KOPT-K1 (cell line): ENCODE results near the gene POM121.
"Not testable (repeated sequence)": the region's sequence is repeated elsewhere in the genome, so short reads cannot be mapped to it uniquely, and the experiment has no call there.

Source experiments
- H3K27ac ChIP-seq: fragments of 200-600 bp; sonication (generic); 2 replicates; pipeline ENCODE4 v1.5.1; 2016; ENCODE audit warnings: antibody characterized with exemption, mild to moderate bottlenecking, low read depth, low read length; ENCODE audit not compliant: poor library complexity, severe bottlenecking
- H3K36me3 ChIP-seq: fragments of 200-600 bp; sonication (generic); 2 replicates; pipeline ENCODE4 v1.5.1; 2017; ENCODE audit warnings: antibody characterized with exemption, mild to moderate bottlenecking, low read length, moderate library complexity; ENCODE audit not compliant: insufficient read depth
- H3K9me3 ChIP-seq: fragments of 200-600 bp; sonication (generic); 2 replicates; pipeline ENCODE4 v1.5.1; 2017; ENCODE audit warnings: antibody characterized with exemption, low read length, mild to moderate bottlenecking; ENCODE audit not compliant: insufficient read depth, poor library complexity, severe bottlenecking

The POM121 gene

DNA sequence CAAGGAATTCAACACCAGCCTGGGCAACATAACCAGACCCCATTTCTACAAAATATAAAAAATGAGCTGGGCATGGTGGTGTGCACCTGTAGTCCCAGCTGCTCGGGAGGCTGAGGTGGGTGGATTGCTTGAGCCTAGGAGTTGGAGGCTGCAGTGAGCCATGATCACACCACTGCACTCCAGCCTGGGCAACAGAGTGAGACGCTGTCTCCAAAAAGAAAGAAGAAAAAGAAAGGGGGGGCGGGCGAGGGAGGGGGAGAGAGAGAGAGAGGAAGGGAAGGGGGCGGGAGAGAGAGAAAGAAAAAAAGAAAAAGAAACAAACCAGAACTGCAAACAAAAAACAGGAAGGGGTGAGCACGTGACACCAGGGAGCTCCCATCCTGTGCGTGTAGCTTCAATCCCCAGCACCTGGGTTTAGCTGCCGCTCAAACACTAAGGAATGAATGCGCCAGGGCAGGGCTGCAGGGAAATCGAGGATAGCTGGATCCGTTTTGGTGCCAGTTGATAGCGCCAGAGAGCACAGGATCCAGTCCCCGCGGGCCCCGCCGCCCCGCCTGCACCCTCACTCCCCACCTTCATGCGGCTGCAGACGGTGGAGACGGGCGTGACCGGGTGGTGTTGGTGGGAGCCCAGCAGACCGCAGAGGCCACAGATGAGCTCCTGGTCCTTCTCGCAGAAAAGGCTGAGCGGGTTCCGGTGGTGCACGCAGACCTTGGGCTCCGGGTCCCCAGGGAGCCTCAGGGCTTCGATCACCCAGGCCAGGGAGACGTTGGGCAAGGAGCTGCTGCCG is 40.5 kb downstream of the POM121 start:
- not testable (repeated sequence) for H3K36me3 ChIP-seq

DNA sequence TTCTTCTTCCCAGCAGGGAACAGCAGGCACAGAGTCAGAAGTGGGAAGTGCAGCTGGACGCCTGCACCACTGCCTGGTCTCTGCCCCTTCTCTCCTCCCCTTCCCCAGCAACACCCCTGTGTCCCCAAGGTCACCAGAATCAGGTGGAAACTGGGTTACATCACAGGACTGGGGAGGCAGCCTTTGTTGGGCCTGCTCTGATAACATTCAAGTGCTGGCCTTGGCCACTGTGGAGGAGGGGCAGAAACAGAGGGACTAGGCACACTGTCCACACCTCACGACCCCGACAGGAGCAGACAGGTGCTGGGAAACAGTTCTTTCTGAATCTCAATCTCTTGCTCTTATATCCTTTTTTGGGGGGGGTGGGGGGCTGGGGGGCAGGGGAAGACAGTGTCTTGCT is 42.0 kb downstream of the POM121 start:
- not testable (repeated sequence) for H3K27ac ChIP-seq, H3K9me3 ChIP-seq, H3K36me3 ChIP-seq

More for the DNA sequence above, 40.5 kb downstream of the POM121 start:
- not testable (repeated sequence) for H3K9me3 ChIP-seq, H3K27ac ChIP-seq

DNA sequence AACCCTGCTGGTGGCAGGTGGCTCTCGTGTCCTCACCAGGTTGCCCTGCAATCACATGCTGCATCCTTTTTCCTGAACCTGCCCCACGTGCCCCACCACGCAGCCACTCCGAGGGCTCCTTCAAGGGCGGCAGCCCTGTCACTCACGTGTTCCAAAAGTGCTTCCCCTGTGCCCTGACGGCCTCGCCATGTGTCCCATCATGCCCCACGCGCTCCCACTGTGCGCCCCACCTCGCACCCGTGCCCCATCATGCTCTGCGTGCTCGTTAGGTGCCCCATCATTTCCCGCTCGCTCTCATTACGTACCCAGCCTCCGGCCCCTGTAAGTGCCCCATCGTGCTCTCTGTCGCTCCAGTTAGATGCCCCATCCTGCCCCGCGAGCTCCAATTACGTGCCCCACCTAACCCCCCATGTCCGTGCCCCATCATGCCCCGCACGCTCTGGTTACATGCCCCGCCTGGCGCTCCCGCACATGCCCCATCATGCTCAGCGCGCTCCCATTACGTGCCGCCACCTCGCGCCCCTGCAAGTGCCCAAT is 44.2 kb downstream of the POM121 start, which contains the start of gene TRIM74:
TSS of gene TRIM74 (minus strand) at position 487 of the 537 bp plus-strand sequence. CDS start 3,309 bp downstream, outside the sequence.
- not testable (repeated sequence) for H3K36me3 ChIP-seq, H3K9me3 ChIP-seq, H3K27ac ChIP-seq

DNA sequence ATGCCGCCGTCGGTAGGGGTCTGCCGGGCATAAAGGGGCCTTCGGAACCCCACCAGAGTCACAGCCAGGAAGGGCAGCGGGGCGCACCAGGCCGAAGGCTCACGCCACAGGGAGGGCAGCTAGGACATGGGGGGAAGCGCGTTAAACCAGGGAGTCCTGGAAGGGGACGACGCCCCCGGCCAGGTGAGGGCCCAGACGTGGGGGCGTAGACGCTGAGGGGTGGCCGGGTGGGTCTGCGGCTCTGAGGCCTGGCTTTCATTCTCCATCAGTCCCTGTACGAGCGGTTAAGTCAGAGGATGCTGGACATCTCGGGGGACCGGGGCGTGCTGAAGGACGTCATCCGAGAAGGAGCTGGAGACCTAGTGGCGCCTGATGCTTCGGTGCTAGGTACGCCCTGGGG is 44.8 kb downstream of the POM121 start:
- H3K36me3 ChIP-seq, H3K27ac ChIP-seq, H3K9me3 ChIP-seq: not testable (repeated sequence)

DNA sequence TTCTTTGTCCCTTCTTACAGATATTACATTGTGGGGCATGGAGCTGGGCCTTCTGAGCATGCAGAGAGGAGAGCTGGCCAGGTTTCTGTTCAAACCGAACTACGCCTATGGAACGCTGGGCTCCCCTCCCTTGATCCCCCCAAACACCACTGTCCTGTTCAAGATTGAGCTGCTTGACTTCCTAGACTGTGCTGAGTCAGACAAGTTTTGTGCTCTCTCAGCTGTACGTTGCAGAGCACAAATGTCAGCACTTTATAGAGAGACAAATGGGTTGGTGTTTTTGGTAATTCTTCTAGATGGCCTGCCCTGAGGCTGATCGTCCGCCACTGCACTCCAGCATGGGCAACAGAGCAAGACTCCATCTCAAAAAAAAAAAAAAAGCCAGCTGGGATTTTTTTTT is 46.6 kb downstream of the POM121 start:
- H3K36me3 ChIP-seq, H3K9me3 ChIP-seq, H3K27ac ChIP-seq: not testable (repeated sequence)

DNA sequence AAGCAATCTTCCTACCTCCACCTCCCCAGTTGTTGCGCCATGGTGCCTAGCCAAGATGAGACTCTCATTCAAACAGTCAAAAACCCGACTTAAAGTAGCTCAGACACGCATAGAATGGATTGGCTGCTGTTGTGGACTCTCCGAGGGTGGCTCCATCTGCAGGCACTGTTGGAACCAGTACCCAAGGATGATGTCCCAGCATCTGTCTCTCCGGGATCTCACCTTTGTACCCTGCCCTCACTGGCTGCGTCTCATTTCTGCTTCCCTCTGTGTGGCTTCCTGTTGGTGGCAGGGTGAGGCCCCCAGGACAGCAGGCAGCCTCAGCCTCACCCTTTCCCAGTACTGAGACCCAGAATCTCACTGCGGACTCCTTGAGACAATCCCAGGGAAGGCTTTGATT is 49.9 kb downstream of the POM121 start:
- not testable (repeated sequence) for H3K9me3 ChIP-seq, H3K36me3 ChIP-seq, H3K27ac ChIP-seq

DNA sequence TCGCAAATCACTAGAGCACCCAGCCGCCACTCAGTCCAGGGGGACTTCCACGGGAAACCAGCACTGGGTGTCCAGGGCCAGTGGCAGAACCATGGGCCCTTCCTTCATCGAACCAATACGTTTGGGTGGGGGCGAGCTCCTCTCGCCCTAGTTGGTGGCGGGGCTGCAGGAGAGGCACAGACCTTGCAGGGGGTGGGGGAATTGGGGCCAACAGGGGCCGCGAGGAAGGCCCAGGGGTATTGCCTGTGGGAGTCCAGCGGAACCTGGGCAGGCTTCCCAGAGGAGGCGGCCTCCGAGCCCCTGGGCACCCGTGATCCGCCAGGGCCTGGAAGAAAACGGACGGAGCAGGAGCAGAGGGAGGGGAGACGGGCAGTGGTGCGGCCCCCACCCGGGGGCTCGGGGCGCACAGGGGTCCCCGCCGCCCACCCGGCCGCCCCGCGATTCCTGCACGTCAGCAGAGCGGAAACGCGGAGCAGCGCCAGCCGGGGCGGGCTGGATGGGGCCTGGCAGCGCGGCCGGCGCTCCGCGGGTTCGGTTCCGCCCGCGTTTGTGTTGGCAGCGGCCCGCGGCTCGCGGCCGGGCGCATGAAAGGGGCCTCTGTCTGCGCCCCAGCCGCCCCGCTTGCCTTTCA is 50.9 kb downstream of the POM121 start:
- H3K27ac ChIP-seq, H3K9me3 ChIP-seq, H3K36me3 ChIP-seq: not testable (repeated sequence)

DNA sequence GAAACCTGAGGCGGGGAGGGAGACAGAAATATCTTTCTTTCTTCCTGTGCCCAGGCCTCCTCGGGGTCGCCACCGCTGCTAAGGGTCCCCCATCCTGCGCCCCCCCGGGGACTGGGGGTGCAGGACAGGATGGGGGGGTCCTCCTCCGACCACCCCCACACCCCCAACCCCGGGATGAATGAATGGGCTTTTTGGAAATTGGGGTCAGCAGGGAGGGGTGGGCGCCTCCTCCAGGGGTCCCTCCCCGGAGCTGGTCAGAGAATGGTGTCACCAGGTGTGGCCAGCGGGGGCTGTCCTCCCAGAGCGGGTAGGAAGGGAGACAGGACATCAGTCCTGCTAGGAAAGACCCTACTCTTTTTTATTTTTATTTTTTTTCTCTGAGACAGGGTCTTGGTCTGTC is 51.5 kb downstream of the POM121 start:
- not testable (repeated sequence) for H3K9me3 ChIP-seq, H3K27ac ChIP-seq, H3K36me3 ChIP-seq

DNA sequence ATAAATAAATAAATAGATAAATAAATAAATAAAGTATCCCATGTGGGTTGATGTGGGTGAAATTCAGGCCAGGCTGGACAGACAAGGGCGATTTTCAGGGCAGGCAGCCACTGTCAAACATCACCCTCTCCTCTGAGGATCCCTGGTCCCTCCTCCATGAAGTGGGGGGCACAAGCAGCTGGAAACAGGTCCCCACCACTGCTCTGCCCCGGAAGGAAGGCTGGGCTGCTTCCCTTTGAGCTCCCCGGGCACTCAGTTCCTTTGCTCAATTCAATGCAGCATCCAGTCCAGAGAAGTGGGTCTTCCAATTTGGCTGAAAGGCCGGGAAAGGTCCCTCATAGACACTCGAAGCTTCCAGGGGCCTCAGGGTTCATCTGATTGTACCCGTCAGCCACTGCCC is 55.5 kb downstream of the POM121 start:
- not testable (repeated sequence) for H3K36me3 ChIP-seq, H3K9me3 ChIP-seq

DNA sequence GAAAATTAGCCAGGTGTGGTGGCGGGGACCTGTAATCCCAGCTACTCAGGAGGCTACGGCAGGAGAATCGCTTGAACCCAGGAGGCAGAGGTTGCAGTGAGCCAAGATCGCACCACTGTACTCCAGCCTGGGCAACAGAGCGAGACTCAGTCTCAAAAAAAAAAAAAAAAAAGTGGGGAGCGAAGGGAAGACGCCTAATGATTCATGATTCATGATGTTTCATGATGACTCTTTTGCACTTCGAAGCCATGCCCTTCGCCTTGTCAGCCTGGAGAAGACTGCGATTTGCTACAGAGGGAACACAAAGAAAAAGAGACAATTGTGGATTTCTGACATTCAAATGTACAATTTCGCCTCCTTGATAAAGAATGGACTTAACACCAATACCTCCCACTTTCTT is 57.2 kb downstream of the POM121 start:
- not testable (repeated sequence) for H3K36me3 ChIP-seq, H3K27ac ChIP-seq, H3K9me3 ChIP-seq

More for the DNA sequence above, 55.5 kb downstream of the POM121 start:
- not testable (repeated sequence) for H3K27ac ChIP-seq

DNA sequence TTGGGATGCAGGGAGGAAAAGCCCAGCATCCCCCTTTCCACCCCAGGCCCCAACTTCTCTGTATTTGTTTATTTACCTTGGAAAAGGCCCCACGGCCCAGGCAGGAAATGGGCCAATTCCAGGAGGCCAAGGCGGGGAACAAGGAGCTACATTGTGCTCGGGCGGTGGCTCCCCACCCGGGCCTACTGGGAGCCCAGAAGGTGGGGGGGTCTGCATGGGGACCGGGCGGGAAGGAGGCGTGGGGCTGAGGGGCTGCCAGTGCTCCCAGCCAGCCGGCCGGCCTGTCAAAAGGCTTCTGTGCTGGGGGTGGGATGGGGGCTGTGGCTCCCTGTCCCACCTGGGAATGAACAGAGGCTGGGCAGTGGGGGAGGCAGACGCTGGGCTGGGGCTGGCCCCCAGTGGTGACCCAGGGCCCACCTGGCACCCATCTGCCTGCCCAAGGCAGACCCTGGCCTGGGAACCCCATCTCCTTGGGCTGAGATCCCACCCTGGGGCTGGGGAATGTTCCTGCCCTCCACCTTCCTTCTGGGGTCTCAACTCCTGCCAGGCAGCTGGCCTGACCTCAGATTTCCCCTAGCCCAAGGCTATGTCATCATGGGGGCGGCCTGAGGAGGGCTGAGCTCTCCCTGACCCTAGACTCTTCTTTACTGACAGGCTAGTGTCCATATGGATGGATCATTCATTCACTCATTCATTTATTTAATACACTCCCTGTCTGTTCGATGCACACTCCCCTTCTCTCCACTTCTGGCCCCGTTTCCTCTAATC is 65.4 kb downstream of the POM121 start:
- H3K27ac ChIP-seq, H3K36me3 ChIP-seq, H3K9me3 ChIP-seq: not testable (repeated sequence)

DNA sequence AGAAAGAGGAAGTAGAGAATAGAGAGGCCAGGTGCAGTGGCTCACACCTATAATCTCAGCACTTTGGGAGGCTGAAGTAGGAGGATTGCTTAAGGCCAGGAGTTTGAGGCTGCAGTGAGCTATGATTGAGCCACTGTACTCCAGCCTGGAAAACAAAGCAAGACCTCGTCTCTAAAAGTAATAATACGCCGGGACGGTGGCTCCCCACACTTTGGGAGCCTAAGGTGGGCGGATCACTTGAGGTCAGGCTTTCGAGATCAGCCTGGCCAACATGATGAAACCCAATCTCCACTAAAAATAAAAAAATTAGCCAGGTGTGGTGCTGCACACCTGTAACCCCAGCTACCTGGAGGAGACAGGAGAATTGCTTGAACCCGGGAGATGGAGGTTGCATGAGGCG is 70.6 kb downstream of the POM121 start:
- H3K9me3 ChIP-seq, H3K36me3 ChIP-seq, H3K27ac ChIP-seq: not testable (repeated sequence)

DNA sequence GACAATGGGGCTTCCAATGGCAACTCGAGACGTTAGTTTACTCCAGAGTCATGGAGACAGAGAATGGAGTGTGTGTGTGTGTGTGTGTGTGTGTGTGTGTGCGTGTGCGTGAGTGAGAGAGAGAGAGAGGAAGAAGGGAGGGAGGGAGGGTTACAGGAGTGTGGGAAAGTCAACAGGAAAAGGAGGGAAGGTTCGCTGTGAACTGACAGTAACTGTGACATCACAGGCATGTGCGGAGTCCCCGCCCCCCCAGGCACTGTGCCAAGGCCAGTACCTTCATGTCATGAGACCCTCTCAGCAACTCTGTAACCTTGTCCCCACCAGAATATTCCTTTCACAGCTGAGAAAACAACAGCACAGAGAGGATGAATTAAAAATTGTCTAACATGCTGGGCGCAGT is 72.6 kb downstream of the POM121 start:
- H3K27ac ChIP-seq, H3K9me3 ChIP-seq: not testable (repeated sequence)
- peaks cover 15% of the 10 kb centered on the region for H3K36me3 ChIP-seq

DNA sequence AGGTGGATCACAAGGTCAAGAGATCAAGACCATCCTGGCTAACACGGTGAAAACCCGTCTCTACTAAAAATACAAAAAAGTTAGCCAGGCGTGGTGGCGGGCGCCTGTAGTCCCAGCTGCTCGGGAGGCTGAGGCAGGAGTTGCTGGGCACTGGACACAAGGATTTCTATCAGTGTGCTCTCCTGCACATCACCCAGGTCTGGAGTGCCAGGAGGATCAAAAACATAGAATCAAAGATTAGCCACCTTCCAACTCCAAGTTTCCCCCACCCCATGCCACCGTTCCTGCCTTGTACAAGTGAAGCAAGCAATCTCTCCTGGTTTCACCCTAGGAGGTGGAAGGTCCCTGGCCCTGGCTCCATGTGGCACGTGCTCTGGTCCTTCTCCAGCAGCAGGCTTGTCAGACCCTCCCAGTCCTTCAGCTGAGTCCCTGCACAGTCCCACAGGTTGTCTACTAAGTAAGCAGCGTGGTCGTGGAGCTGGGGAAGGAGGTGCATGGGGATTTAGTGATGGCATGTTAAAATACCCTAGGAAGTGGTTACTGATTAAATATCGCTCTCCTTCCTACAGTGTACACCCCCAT is 73.1 kb downstream of the POM121 start:
- H3K27ac ChIP-seq, H3K9me3 ChIP-seq: not testable (repeated sequence)
- peaks cover 15% of the 10 kb centered on the region for H3K36me3 ChIP-seq
